ENCODE measurements around the gene ATAD3B. TPM values are rescaled to one million over a fixed set of nuclear protein-coding genes. Genes with fewer than 3 reads are reported as not detected.
"Not testable (repeated sequence)": the region's sequence is repeated elsewhere in the genome, so short reads cannot be mapped to it uniquely, and the experiment has no call there.

Gene ATAD3B
- polyA plus RNA-seq, 2 donors: 20.7 to 43.3 TPM

DNA sequence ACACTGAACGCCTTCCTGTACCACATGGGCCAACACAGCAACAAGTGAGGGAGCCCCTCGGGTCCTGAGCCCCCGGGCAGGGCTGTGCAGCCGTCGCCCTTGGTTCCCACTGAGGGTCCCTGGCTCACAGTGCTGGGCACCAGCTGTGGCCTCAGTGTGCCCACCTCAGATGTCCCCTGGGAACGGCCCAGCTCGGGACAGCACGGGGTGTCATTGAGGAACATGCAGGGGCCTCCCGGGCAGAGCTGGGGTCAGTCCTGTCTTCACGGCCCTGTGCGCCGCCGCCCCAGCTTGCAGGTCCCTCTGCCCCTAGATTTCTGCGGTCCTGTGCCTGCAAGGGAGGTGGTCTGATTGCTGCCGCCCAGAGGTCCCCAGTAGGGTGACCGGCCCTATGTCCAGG is 17.7 kb downstream of the ATAD3B start:
- Histone ChIP-seq H3K36me3 (ENCODE audit: control insufficient read depth in 2 of 2, insufficient read depth in 2 of 2, low read length in 1 of 2) (peaks cover 4 to 38% of the 10 kb centered on the region in 2 donors), H3K4me1 (ENCODE audit: control insufficient read depth in 2 of 2, insufficient read depth in 2 of 2, low read length in 1 of 2) (no peaks in the 10 kb centered on the region), H3K9me3 (ENCODE audit: control insufficient read depth in 2 of 2, insufficient read depth in 1 of 2, low read depth in 1 of 2, low read length in 1 of 2) (peaks cover 0 to 6% of the 10 kb centered on the region in 2 donors), H3K4me3 (ENCODE audit: low read depth in 1 of 2, low read length in 2 of 2) (no peak overlapping the region), H3K27me3 (ENCODE audit: control insufficient read depth in 1 of 2, insufficient read depth in 2 of 2, low read length in 2 of 2) (no peaks in the 10 kb centered on the region), H3K27ac (ENCODE audit: low read depth in 2 of 2, low read length in 1 of 2) (no peak overlapping the region)
- 95% methylated on average over 16 of the region's 16 CpGs for WGBS, 2 donors

DNA sequence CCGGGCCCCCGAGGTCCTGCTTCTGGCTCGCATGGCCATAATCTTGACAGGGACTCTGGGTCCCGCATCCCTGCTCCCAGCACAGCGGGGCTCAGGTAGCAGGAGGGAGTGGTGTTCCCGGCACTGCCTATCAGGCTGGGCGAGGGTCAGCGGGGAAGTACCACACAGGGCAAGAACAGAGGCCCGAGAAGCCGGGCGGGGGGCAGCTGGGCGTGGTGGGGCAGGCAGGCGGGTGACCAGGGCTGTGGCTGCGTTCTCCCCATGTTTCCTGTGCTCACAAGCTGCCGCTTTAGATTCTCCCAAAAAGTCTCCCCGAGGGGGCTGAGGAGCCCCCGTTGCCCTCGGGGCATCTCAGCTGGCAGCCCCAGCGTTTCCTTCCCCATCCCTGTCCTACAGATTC is 18.3 kb downstream of the ATAD3B start:
- Histone ChIP-seq H3K27me3 (ENCODE audit: control insufficient read depth in 1 of 2, insufficient read depth in 2 of 2, low read length in 2 of 2) (no peaks in the 10 kb centered on the region), H3K4me1 (ENCODE audit: control insufficient read depth in 2 of 2, insufficient read depth in 2 of 2, low read length in 1 of 2) (no peaks in the 10 kb centered on the region), H3K4me3 (ENCODE audit: low read depth in 1 of 2, low read length in 2 of 2) (no peak overlapping the region), H3K9me3 (ENCODE audit: control insufficient read depth in 2 of 2, insufficient read depth in 1 of 2, low read depth in 1 of 2, low read length in 1 of 2) (peaks cover 0 to 6% of the 10 kb centered on the region in 2 donors), H3K27ac (ENCODE audit: low read depth in 2 of 2, low read length in 1 of 2) (no peak overlapping the region), H3K36me3 (ENCODE audit: control insufficient read depth in 2 of 2, insufficient read depth in 2 of 2, low read length in 1 of 2) (peaks cover 4 to 38% of the 10 kb centered on the region in 2 donors)
- WGBS, 2 donors: 93 to 96% methylated on average over 19 of the region's 19 CpGs

DNA sequence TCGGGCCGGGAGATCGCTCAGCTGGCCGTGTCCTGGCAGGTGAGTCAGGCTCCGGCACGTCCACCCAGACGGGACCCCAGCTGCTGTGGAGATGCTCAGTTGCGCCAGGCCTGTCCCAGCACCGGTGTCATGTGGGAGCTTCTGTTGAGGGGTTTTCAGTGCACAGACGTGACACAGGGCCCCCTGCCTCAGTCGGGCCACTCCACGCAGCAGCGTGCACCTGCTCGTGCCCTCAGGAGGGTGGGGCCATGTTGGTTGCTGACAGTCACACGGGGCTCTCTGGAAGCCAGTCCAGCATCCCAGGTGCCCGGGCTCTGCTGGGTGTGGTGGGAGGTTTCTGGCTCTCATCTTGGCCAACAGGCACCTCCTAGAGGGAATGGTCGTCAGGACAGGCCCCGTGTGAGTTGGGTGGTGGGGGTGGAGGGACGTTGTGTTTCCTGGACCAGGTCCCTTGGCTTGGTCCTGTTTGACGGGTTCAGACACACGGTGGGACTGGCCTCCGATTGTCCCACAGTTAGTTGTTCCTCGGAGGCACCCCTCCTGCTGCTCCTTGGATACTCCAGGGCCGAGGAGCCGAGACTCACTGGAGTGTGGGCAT is 19.2 kb downstream of the ATAD3B start:
- peaks cover 0 to 6% of the 10 kb centered on the region in 2 donors for H3K9me3 ChIP-seq (ENCODE audit: control insufficient read depth in 2 of 2, insufficient read depth in 1 of 2, low read depth in 1 of 2, low read length in 1 of 2)
- H3K4me1 ChIP-seq (ENCODE audit: control insufficient read depth in 2 of 2, insufficient read depth in 2 of 2, low read length in 1 of 2): no peaks in the 10 kb centered on the region
- no peaks in the 10 kb centered on the region for H3K27me3 ChIP-seq (ENCODE audit: control insufficient read depth in 1 of 2, insufficient read depth in 2 of 2, low read length in 2 of 2)
- H3K4me3 ChIP-seq (ENCODE audit: low read depth in 1 of 2, low read length in 2 of 2): no peak overlapping the region
- H3K36me3 ChIP-seq (ENCODE audit: control insufficient read depth in 2 of 2, insufficient read depth in 2 of 2, low read length in 1 of 2): peaks cover 4 to 42% of the 10 kb centered on the region in 2 donors
- no peak overlapping the region for H3K27ac ChIP-seq (ENCODE audit: low read depth in 2 of 2, low read length in 1 of 2)
- 93 to 96% methylated on average over 18 to 21 of the region's 25 CpGs for WGBS, 2 donors

DNA sequence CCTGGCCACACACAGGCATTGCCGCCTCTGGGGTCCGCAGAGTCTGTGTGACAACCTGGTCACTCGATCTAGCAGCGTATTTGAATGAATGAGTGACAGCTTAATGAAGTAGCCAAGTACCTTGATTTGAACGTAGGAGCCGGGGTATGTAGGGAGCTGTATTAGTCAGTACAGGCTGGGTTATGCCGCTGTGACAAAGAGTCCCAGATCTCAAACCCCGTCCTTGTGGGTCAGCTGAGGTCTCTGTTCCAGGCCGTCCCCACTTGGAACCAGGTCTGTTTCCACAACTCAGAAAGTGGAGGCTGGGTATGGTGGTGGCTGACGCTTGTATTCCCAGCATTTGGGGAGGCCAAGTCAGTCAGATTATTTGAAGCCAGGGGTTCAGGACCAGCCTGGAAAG is 20.0 kb downstream of the ATAD3B start:
- Histone ChIP-seq H3K4me3 (ENCODE audit: low read depth in 1 of 2, low read length in 2 of 2) (no peak overlapping the region), H3K9me3 (ENCODE audit: control insufficient read depth in 2 of 2, insufficient read depth in 1 of 2, low read depth in 1 of 2, low read length in 1 of 2) (peaks cover 0 to 6% of the 10 kb centered on the region in 2 donors), H3K36me3 (ENCODE audit: control insufficient read depth in 2 of 2, insufficient read depth in 2 of 2, low read length in 1 of 2) (peaks cover 4 to 45% of the 10 kb centered on the region in 2 donors), H3K27me3 (ENCODE audit: control insufficient read depth in 1 of 2, insufficient read depth in 2 of 2, low read length in 2 of 2) (no peaks in the 10 kb centered on the region), H3K27ac (ENCODE audit: low read depth in 2 of 2, low read length in 1 of 2) (no peak overlapping the region), H3K4me1 (ENCODE audit: control insufficient read depth in 2 of 2, insufficient read depth in 2 of 2, low read length in 1 of 2) (no peaks in the 10 kb centered on the region)
- 97 to 98% methylated on average over 10 of the region's 10 CpGs for WGBS, 2 donors

DNA sequence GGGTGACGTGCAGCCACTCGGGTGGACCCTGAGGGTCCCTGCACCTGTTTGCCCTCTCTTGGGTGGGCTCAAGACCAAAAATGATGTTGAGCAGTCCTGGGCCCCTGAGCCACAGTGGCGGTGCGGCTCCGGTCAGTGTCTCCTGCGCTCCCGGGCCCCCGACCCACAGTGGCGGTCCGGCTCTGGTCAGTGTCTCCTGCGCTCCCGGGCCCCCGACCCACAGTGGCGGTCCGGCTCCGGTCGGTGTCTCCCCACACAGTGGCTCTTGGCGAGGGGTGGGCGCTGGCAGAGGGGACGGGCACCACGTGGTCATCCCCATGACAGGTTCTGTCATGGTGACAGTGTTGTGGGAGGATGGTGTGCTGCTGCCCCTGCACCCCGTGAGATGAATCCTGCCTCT is 22.7 kb downstream of the ATAD3B start:
- not testable (repeated sequence) for H3K27me3 ChIP-seq (ENCODE audit: control insufficient read depth in 1 of 2, insufficient read depth in 2 of 2, low read length in 2 of 2); H3K4me1 ChIP-seq (ENCODE audit: control insufficient read depth in 2 of 2, insufficient read depth in 2 of 2, low read length in 1 of 2); H3K27ac ChIP-seq (ENCODE audit: low read depth in 2 of 2, low read length in 1 of 2); H3K9me3 ChIP-seq (ENCODE audit: control insufficient read depth in 2 of 2, insufficient read depth in 1 of 2, low read depth in 1 of 2, low read length in 1 of 2); H3K4me3 ChIP-seq (ENCODE audit: low read depth in 1 of 2, low read length in 2 of 2)
- 98 to 99% methylated on average over 19 to 22 of the region's 22 CpGs for WGBS, 2 donors
- H3K36me3 ChIP-seq (ENCODE audit: control insufficient read depth in 2 of 2, insufficient read depth in 2 of 2, low read length in 1 of 2): peaks cover 4 to 34% of the 10 kb centered on the region in 2 donors

DNA sequence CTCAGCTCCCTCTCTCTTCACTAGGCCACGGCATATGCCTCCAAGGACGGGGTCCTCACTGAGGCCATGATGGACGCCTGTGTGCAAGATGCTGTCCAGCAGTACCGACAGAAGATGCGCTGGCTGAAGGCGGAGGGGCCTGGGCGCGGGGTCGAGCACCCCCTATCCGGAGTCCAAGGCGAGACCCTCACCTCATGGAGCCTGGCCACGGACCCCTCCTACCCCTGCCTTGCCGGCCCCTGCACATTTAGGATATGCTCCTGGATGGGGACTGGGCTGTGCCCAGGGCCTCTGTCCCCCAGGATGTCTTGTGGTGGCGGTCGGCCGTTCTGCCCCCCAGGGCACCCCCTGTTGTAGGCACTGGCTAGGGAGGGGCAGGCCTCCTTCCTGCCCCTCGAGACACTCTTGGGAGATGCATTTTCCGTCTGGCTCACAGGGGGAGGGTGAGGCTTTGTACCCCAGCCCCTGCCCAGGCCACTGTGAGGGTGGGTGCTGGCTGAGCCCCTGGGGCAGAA is 24.0 kb downstream of the ATAD3B start:
- H3K4me3 ChIP-seq (ENCODE audit: low read depth in 1 of 2, low read length in 2 of 2); H3K9me3 ChIP-seq (ENCODE audit: control insufficient read depth in 2 of 2, insufficient read depth in 1 of 2, low read depth in 1 of 2, low read length in 1 of 2); H3K27me3 ChIP-seq (ENCODE audit: control insufficient read depth in 1 of 2, insufficient read depth in 2 of 2, low read length in 2 of 2); H3K27ac ChIP-seq (ENCODE audit: low read depth in 2 of 2, low read length in 1 of 2); H3K4me1 ChIP-seq (ENCODE audit: control insufficient read depth in 2 of 2, insufficient read depth in 2 of 2, low read length in 1 of 2): not testable (repeated sequence)
- WGBS, 2 donors: 89 to 96% methylated on average over 17 to 18 of the region's 18 CpGs
- peaks cover 0 to 23% of the 10 kb centered on the region in 2 donors for H3K36me3 ChIP-seq (ENCODE audit: control insufficient read depth in 2 of 2, insufficient read depth in 2 of 2, low read length in 1 of 2)

DNA sequence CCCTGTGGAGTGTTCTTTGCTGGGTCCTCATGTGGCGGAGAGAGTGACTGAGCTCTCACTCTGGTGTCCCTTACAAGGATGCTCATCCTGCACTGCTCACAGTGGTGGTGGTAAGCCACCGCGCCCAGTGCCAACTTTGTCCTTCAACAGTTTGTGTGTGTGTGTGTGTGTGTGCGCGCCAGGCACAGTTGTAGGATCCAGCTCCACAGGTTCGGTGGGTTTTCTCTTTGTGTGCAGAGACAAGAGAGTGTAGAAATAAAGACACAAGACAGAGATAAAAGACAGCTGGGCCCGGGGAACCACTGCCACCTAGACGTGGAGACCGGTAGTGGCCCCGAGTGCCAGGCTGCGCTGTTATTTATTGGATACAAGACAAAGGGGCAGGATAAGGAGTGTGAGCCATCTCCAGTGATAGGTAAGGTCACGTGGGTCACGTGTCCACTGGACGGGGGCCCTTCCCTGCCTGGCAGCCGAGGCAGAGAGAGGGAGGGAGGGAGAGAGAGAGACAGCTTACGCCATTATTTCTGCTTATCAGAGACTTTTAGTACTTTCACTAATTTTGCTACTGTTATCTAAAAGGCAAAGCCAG is 33.3 kb downstream of the ATAD3B start:
- not testable (repeated sequence) for H3K36me3 ChIP-seq (ENCODE audit: control insufficient read depth in 2 of 2, insufficient read depth in 2 of 2, low read length in 1 of 2); H3K4me1 ChIP-seq (ENCODE audit: control insufficient read depth in 2 of 2, insufficient read depth in 2 of 2, low read length in 1 of 2); H3K4me3 ChIP-seq (ENCODE audit: low read depth in 1 of 2, low read length in 2 of 2); H3K9me3 ChIP-seq (ENCODE audit: control insufficient read depth in 2 of 2, insufficient read depth in 1 of 2, low read depth in 1 of 2, low read length in 1 of 2); H3K27me3 ChIP-seq (ENCODE audit: control insufficient read depth in 1 of 2, insufficient read depth in 2 of 2, low read length in 2 of 2)
- WGBS, 2 donors: 24 to 25% methylated on average over 16 of the region's 16 CpGs
- peak overlapping the region in 1 of 2 donors; percentile 81 for H3K27ac ChIP-seq (ENCODE audit: low read depth in 2 of 2, low read length in 1 of 2)

DNA sequence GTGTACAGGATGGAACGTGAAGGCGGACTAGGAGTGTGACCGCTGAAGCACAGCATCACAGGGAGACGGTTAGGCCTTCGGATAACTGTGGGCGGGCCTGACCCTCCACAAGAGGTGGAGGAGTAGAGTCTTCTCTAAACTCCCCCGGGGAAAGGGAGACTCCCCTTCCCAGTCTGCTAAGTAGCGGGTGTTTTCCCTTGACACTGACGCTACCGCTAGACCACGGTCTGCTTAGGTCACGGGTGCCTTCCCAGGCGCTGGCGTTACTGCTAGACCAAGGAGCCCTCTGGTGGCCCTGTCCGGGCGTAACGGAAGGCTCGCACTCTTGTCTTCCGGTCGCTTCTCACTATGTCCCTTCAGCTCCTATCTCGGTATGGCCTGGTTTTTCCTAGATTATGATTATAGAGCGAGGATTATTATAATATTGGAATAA is 33.8 kb downstream of the ATAD3B start:
- not testable (repeated sequence) for H3K4me1 ChIP-seq (ENCODE audit: control insufficient read depth in 2 of 2, insufficient read depth in 2 of 2, low read length in 1 of 2); H3K27me3 ChIP-seq (ENCODE audit: control insufficient read depth in 1 of 2, insufficient read depth in 2 of 2, low read length in 2 of 2); H3K4me3 ChIP-seq (ENCODE audit: low read depth in 1 of 2, low read length in 2 of 2); H3K36me3 ChIP-seq (ENCODE audit: control insufficient read depth in 2 of 2, insufficient read depth in 2 of 2, low read length in 1 of 2); H3K9me3 ChIP-seq (ENCODE audit: control insufficient read depth in 2 of 2, insufficient read depth in 1 of 2, low read depth in 1 of 2, low read length in 1 of 2)
- 13 to 21% methylated on average over 13 to 17 of the region's 22 CpGs for WGBS, 2 donors
- H3K27ac ChIP-seq (ENCODE audit: low read depth in 2 of 2, low read length in 1 of 2): peak overlapping the region in 1 of 2 donors; percentile 81

DNA sequence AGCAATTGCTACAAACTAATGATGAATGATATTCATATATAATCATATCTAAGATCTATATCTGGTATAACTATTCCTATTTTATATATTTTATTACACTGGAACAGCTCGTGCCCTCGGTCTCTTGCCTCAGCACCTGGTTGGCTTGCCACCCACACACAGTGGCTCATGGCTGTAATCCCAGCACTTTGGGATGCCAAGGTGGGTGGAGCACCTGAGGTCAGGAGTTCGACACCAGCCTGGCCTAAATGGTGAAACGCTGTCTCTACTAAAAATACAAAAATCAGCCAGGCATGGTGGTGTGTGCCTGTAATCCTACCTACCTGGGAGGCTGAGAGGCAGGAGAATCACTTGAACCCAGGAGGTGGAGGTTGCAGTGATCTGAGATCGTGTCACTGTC is 34.2 kb downstream of the ATAD3B start:
- not testable (repeated sequence) for H3K4me1 ChIP-seq (ENCODE audit: control insufficient read depth in 2 of 2, insufficient read depth in 2 of 2, low read length in 1 of 2); H3K36me3 ChIP-seq (ENCODE audit: control insufficient read depth in 2 of 2, insufficient read depth in 2 of 2, low read length in 1 of 2); H3K4me3 ChIP-seq (ENCODE audit: low read depth in 1 of 2, low read length in 2 of 2); H3K27me3 ChIP-seq (ENCODE audit: control insufficient read depth in 1 of 2, insufficient read depth in 2 of 2, low read length in 2 of 2); H3K9me3 ChIP-seq (ENCODE audit: control insufficient read depth in 2 of 2, insufficient read depth in 1 of 2, low read depth in 1 of 2, low read length in 1 of 2)
- 47 to 58% methylated on average over 5 of the region's 5 CpGs for WGBS, 2 donors
- H3K27ac ChIP-seq (ENCODE audit: low read depth in 2 of 2, low read length in 1 of 2): peak overlapping the region in 1 of 2 donors; percentile 76

DNA sequence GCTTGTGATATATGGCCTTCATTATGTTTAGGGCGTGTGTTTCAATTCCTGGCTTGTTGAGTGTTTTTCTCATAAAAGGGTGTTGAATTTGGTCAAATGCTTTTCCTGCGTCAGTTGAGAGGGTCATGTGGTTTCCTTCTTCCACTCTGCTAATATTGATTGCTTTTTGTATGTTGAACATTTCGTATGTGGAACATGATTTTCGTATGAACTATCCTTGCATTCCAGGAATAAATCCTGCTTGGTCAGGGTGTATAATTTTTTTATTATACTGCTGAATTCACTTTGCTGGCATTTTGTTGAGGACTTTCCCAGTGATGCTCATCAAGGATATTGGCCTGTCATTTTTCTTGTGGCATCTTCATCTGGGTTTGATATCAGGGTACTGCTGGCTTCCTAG is 35.7 kb downstream of the ATAD3B start:
- Histone ChIP-seq H3K27ac (ENCODE audit: low read depth in 2 of 2, low read length in 1 of 2) (no peak overlapping the region), H3K4me1 (ENCODE audit: control insufficient read depth in 2 of 2, insufficient read depth in 2 of 2, low read length in 1 of 2) (peaks cover 0 to 2% of the 10 kb centered on the region in 2 donors), H3K36me3 (ENCODE audit: control insufficient read depth in 2 of 2, insufficient read depth in 2 of 2, low read length in 1 of 2) (no peaks in the 10 kb centered on the region), H3K9me3 (ENCODE audit: control insufficient read depth in 2 of 2, insufficient read depth in 1 of 2, low read depth in 1 of 2, low read length in 1 of 2) (no peaks in the 10 kb centered on the region), H3K4me3 (ENCODE audit: low read depth in 1 of 2, low read length in 2 of 2) (no peak overlapping the region), H3K27me3 (ENCODE audit: control insufficient read depth in 1 of 2, insufficient read depth in 2 of 2, low read length in 2 of 2) (no peaks in the 10 kb centered on the region)
- 91 to 93% methylated on average over 4 of the region's 4 CpGs for WGBS, 2 donors

Data from esophagus (tissue), 2 donors.